Caco-2 (cell line): ENCODE results near the gene RESF1. TPM values are rescaled to one million over a fixed set of nuclear protein-coding genes. Genes with fewer than 3 reads are reported as not detected.

Experiments
- BruUV-seq: library from RNA; stranded (reverse); fragments of 400-500 nt; replicated peaks from 2 replicates; lab custom pipeline; 2021; lab: Mats Ljungman, UMichigan
- CTCF ChIA-PET: fragments of 300-600 bp; sonication (Branson Sonifier 250); formaldehyde crosslinking; loops from one replicate; lab custom pipeline; 2022; ENCODE audit warnings: antibody characterized with exemption; lab: Charles Lee
- POLR2A ChIA-PET: fragments of 300-600 bp; sonication (Branson Sonifier 250); formaldehyde crosslinking; loops from one replicate; lab custom pipeline; 2022; ENCODE audit warnings: antibody characterized with exemption; lab: Charles Lee
- DNase-seq, 2 experiments: peaks; one replicate each; pipeline versions ENCODE4 v3.0.0 to v3.0.0-alpha.2; 2020 to 2022
- H3K27me3 ChIP-seq: replicated peaks from 2 replicates; pipeline ENCODE4 v1.6.0; 2011; ENCODE audit warnings: low read length; ENCODE audit not compliant: control insufficient read depth, insufficient read depth
- H3K36me3 ChIP-seq: 2 replicates; pipeline ENCODE4 v1.5.1; 2011; ENCODE audit warnings: low read length; ENCODE audit not compliant: control insufficient read depth, insufficient read depth
- H3K4me1 ChIP-seq: fragments of 250-450 bp; sonication (Bioruptor Pico); 2 replicates; pipeline ENCODE4 v1.5.1; 2020; ENCODE audit warnings: mild to moderate bottlenecking
- H3K4me3 ChIP-seq: 2 replicates; pipeline ENCODE4 v1.5.1; 2011; ENCODE audit warnings: low read depth, mild to moderate bottlenecking, control low read depth, low read length
- H3K9me3 ChIP-seq: fragments of 250-450 bp; sonication (Bioruptor Pico); 2 replicates; pipeline ENCODE4 v1.5.1; 2020; ENCODE audit warnings: mild to moderate bottlenecking, moderate library complexity
- H3K27ac Mint-ChIP-seq: one replicate; pipeline ENCODE4 v1.8.0; 2022; ENCODE audit warnings: mixed read lengths; ENCODE audit not compliant: unreplicated experiment
- H3K27me3 Mint-ChIP-seq: one replicate; pipeline ENCODE4 v1.8.0; 2022; ENCODE audit warnings: mixed read lengths; ENCODE audit not compliant: insufficient read depth, unreplicated experiment
- H3K36me3 Mint-ChIP-seq: one replicate; pipeline ENCODE4 v1.8.0; 2022; ENCODE audit warnings: mild to moderate bottlenecking, mixed read lengths; ENCODE audit not compliant: insufficient read depth, unreplicated experiment
- H3K4me1 Mint-ChIP-seq: one replicate; pipeline ENCODE4 v1.8.0; 2022; ENCODE audit warnings: low read depth, mixed read lengths; ENCODE audit not compliant: unreplicated experiment
- H3K4me3 Mint-ChIP-seq: one replicate; pipeline ENCODE4 v1.8.0; 2022; ENCODE audit warnings: mild to moderate bottlenecking, moderate library complexity, mixed read lengths; ENCODE audit not compliant: unreplicated experiment
- H3K9me3 Mint-ChIP-seq: one replicate; pipeline ENCODE4 v1.8.0; 2022; ENCODE audit warnings: mixed read lengths; ENCODE audit not compliant: unreplicated experiment
- intact Hi-C: fragments of 100-400 bp; cut with micrococcal nuclease; formaldehyde crosslinking; loops from one replicate; pipeline ENCODE4 v1.10.0; 2022; ENCODE audit not compliant: unreplicated experiment
- total RNA-seq: library from RNA; stranded (reverse); gene quantifications from 2 replicates; pipeline ENCODE4 v1.2.3, GENCODE V29; 2022
- TF ChIP-seq, protein P1 (sequence below), 2 experiments: fragments of 200-600 bp in 1 of 2; IDR thresholded peaks; 1 replicate in 1 of 2; 2 replicates in 1 of 2; pipeline versions ENCODE4 v1.5.1 to v1.8.0; 2011 to 2022; ENCODE audit warnings: antibody characterized with exemption in 1 of 2, control low read depth in 1 of 2, inconsistent platforms in 1 of 2, low read depth in 1 of 2, low read length in 1 of 2, mild to moderate bottlenecking in 1 of 2, moderate library complexity in 1 of 2; ENCODE audit not compliant: insufficient read depth in 1 of 2, severe bottlenecking in 1 of 2, unreplicated experiment in 1 of 2

The RESF1 gene
- total RNA-seq, 1 experiment from 2014 or later, result 118 TPM

GRCh38 chr12:32002848-32003493, 43.8 kb downstream of the RESF1 start:
- BruUV-seq, result TSS peak; percentile 29
- no peaks in the 10 kb centered on the region for H3K27me3 ChIP-seq
- H3K9me3 ChIP-seq, result no peaks in the 10 kb centered on the region; the same call in 1 of the 2 replicates
- POLR2A ChIA-PET, result no interaction called here
- H3K36me3 ChIP-seq, result peaks cover under 1% of the 10 kb centered on the region; the same call in 1 of the 2 replicates
- Mint-ChIP-seq H3K27me3 (no peaks in the 10 kb centered on the region), H3K4me1 (no peaks in the 10 kb centered on the region), H3K27ac (no peak overlapping the region), H3K9me3 (no peaks in the 10 kb centered on the region), H3K4me3 (no peak overlapping the region), H3K36me3 (peaks cover 61% of the 10 kb centered on the region)
- H3K4me1 ChIP-seq, result no peaks in the 10 kb centered on the region
- CTCF ChIA-PET, result no interaction called here
- no peak for DNase-seq
- TF ChIP-seq, protein P1, sequence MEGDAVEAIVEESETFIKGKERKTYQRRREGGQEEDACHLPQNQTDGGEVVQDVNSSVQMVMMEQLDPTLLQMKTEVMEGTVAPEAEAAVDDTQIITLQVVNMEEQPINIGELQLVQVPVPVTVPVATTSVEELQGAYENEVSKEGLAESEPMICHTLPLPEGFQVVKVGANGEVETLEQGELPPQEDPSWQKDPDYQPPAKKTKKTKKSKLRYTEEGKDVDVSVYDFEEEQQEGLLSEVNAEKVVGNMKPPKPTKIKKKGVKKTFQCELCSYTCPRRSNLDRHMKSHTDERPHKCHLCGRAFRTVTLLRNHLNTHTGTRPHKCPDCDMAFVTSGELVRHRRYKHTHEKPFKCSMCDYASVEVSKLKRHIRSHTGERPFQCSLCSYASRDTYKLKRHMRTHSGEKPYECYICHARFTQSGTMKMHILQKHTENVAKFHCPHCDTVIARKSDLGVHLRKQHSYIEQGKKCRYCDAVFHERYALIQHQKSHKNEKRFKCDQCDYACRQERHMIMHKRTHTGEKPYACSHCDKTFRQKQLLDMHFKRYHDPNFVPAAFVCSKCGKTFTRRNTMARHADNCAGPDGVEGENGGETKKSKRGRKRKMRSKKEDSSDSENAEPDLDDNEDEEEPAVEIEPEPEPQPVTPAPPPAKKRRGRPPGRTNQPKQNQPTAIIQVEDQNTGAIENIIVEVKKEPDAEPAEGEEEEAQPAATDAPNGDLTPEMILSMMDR (IDR thresholded peaks at IDR 0.05; ENCODE audit: insufficient read depth in 1 of 2, low read depth in 1 of 2, low read length in 1 of 2, severe bottlenecking in 1 of 2, unreplicated experiment in 1 of 2), result no peak
- no peak overlapping the region for H3K4me3 ChIP-seq
- intact Hi-C loops, result loop anchor here (2.0 to 5.0 kb wide), 2 partner anchors 32 to 321 kb away; no protein-coding TSS in a partner anchor

DNA sequence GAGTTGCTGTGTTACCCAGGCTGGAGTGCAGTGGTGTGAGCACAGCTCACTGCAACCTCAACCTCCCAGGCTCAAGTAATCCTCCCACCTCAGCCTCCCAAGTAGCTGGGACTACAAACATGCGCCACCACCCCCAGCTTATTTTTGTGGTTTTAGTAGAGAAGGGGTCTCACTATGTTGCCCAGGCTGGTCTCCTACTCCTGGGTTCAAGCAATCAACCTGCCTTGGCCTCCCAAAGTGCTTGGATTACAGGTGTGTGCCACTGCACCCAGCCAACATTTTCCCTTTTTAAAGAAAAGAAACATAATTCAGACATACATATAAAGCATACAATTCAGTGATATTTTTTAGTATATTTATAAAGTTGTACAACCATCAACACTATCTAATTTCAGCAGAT, 44.4 kb downstream of the RESF1 start:
- H3K9me3 ChIP-seq, result no peaks in the 10 kb centered on the region; the same call in 1 of the 2 replicates
- H3K9me3 Mint-ChIP-seq, result no peaks in the 10 kb centered on the region
- no peaks in the 10 kb centered on the region for H3K27me3 ChIP-seq
- POLR2A ChIA-PET, result no interaction called here
- CTCF ChIA-PET, result no interaction called here
- intact Hi-C loops, result loop anchor here (2.0 to 5.0 kb wide), 2 partner anchors 31 to 321 kb away; no protein-coding TSS in a partner anchor
- no peak for DNase-seq
- H3K4me1 ChIP-seq, result no peaks in the 10 kb centered on the region
- H3K4me3 Mint-ChIP-seq, result no peak overlapping the region
- H3K36me3 Mint-ChIP-seq, result peaks cover 54% of the 10 kb centered on the region
- no peaks in the 10 kb centered on the region for H3K4me1 Mint-ChIP-seq
- TF ChIP-seq, protein P1 (IDR thresholded peaks at IDR 0.05; ENCODE audit: insufficient read depth in 1 of 2, low read depth in 1 of 2, low read length in 1 of 2, severe bottlenecking in 1 of 2, unreplicated experiment in 1 of 2), result no peak
- H3K27ac Mint-ChIP-seq, result no peak overlapping the region
- no TSS peak for BruUV-seq
- no peaks in the 10 kb centered on the region; the same call in 1 of the 2 replicates for H3K36me3 ChIP-seq
- H3K4me3 ChIP-seq, result no peak overlapping the region
- no peaks in the 10 kb centered on the region for H3K27me3 Mint-ChIP-seq

GRCh38 chr12:32005496-32006125, 46.4 kb downstream of the RESF1 start:
- Histone ChIP-seq H3K9me3 (no peaks in the 10 kb centered on the region), H3K36me3 (no peaks in the 10 kb centered on the region), H3K4me3 (no peak overlapping the region), H3K4me1 (no peaks in the 10 kb centered on the region), H3K27me3 (no peaks in the 10 kb centered on the region)
- Mint-ChIP-seq H3K36me3 (peaks cover 35% of the 10 kb centered on the region), H3K4me3 (no peak overlapping the region), H3K27ac (no peak overlapping the region), H3K27me3 (no peaks in the 10 kb centered on the region), H3K4me1 (no peaks in the 10 kb centered on the region), H3K9me3 (no peaks in the 10 kb centered on the region)
- TF ChIP-seq, protein P1 (IDR thresholded peaks at IDR 0.05; ENCODE audit: insufficient read depth in 1 of 2, low read depth in 1 of 2, low read length in 1 of 2, severe bottlenecking in 1 of 2, unreplicated experiment in 1 of 2), result no peak
- intact Hi-C loops, result no loop called here
- no TSS peak for BruUV-seq
- peak; percentile 23 to 55 for DNase-seq
- POLR2A ChIA-PET, result no interaction called here
- CTCF ChIA-PET, result interaction anchor here (0.7 kb wide), 1 partner anchor 55 kb away, joined by 4 read pairs; no protein-coding TSS in a partner anchor

Other genes with a start within 250 kb of the RESF1 start
- gene AMN1, start 230.4 kb upstream of the RESF1 start, total RNA-seq, result 6.2 and 8.8 TPM in 2 replicates
- 36.2 and 38.8 TPM in 2 replicates for gene BICD1, start 147.4 kb downstream of the RESF1 start, total RNA-seq